Thoracic aorta (tissue), 2 donors: Measurements from ENCODE around the gene GPR108. TPM values are rescaled to one million over a fixed set of nuclear protein-coding genes. Genes with fewer than 3 reads are reported as not detected.

ENCODE experiments used
- ATAC-seq: fragments of 150-250 bp; one replicate; pipeline ENCODE4 v1.8.0; 2017; ENCODE audit warnings: low read depth; ENCODE audit not compliant: insufficient number of reproducible peaks, low FRiP score
- DNase-seq: peaks from one replicate; pipeline ENCODE4 v3.0.0-alpha.2; 2020; ENCODE audit warnings: low spot score
- H3K27ac ChIP-seq, 2 donors: fragments of 200-600 bp; sonication (generic); 1 replicate in 1 of 2; 2 replicates in 1 of 2; pipeline ENCODE4 v1.5.1; 2016; ENCODE audit warnings: mild to moderate bottlenecking in 2 of 2, moderate library complexity in 2 of 2
- H3K27me3 ChIP-seq: fragments of 200-600 bp; sonication (generic); replicated peaks from 2 replicates; pipeline ENCODE4 v1.6.0; 2016; ENCODE audit warnings: mild to moderate bottlenecking; ENCODE audit not compliant: insufficient read depth
- H3K36me3 ChIP-seq: fragments of 200-600 bp; sonication (generic); one replicate; pipeline ENCODE4 v1.5.1; 2016
- H3K4me1 ChIP-seq, 2 donors: fragments of 200-600 bp; sonication (generic); 1 replicate in 1 of 2; 2 replicates in 1 of 2; pipeline versions ENCODE4 v1.5.1 to v1.6.0; 2016; ENCODE audit warnings: low read depth in 2 of 2, mild to moderate bottlenecking in 1 of 2; ENCODE audit not compliant: control insufficient read depth in 1 of 2
- H3K4me3 ChIP-seq: fragments of 200-600 bp; sonication (generic); 2 replicates; pipeline ENCODE4 v1.5.1; 2016; ENCODE audit warnings: mild to moderate bottlenecking
- H3K9me3 ChIP-seq: fragments of 200-600 bp; sonication (generic); 2 replicates; pipeline ENCODE4 v1.5.1; 2016
- total RNA-seq, 2 donors: library from RNA; depleted of rRNA; stranded (reverse); fragments of >200 nt; gene quantifications; one replicate each; pipeline versions ENCODE4 v1.1.0 to v1.2.3, GENCODE V29; 2016
- TF ChIP-seq, protein P1 (sequence below): fragments of 200-600 bp; sonication (generic); IDR thresholded peaks from one replicate; pipeline ENCODE4 v1.5.1; 2019; ENCODE audit warnings: antibody characterized with exemption

Gene GPR108
- total RNA-seq, 2 donors from 2014 or later = 32.2 to 84.2 TPM

DNA sequence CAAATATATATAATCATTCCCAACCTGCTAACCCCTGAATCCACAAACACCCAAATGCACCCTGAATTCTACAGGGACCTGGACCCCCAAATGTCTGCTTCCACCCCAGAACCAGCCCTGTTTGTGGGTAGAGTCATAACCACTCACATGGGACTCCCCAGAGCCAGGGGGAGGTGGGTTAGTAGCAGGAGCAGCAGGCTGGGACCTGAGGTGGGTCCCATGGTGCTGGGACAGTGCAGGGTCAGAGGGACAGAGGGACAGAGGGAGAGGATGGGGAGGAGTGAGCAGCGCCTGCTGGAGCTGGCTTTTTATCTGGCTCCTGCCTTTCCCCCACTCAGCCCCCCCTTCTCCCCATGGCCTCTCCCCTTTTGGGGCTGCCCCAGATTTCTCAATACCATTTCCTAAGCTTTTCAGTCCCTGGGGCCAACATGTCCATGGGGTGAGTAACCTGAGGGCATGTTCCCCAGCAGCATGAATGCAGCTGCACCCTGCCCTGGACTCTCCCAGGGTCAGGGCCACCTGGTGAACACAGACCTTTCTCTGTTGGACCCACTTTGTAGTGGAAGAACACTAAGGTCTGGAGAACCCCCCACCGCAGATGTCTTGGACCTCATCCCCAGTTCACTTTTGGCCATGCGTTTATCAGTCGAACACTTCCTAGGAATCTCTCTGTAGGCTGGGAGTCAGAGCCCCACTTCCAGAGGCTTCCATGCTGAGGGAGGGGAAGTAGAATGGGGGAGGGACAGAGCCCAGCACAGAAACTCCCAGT lies 16.8 kb downstream of the GPR108 start, which contains the start of gene C3:
Gene C3 (minus strand): TSS at position 282 of the 769 bp plus-strand sequence. CDS start 61 bp downstream, at position 221.
- Histone ChIP-seq H3K4me1 (peaks cover 4 to 5% of the 10 kb centered on the region in 2 donors), H3K27ac (no peak within 1 kb of the TSS), H3K9me3 (no peaks in the 10 kb centered on the region), H3K36me3 (no peaks in the 10 kb centered on the region), H3K27me3 (no peaks in the 10 kb centered on the region), H3K4me3 (no peak within 1 kb of the TSS)
- DNase-seq (no peak), ATAC-seq (no peak)
- TF ChIP-seq, protein P1, sequence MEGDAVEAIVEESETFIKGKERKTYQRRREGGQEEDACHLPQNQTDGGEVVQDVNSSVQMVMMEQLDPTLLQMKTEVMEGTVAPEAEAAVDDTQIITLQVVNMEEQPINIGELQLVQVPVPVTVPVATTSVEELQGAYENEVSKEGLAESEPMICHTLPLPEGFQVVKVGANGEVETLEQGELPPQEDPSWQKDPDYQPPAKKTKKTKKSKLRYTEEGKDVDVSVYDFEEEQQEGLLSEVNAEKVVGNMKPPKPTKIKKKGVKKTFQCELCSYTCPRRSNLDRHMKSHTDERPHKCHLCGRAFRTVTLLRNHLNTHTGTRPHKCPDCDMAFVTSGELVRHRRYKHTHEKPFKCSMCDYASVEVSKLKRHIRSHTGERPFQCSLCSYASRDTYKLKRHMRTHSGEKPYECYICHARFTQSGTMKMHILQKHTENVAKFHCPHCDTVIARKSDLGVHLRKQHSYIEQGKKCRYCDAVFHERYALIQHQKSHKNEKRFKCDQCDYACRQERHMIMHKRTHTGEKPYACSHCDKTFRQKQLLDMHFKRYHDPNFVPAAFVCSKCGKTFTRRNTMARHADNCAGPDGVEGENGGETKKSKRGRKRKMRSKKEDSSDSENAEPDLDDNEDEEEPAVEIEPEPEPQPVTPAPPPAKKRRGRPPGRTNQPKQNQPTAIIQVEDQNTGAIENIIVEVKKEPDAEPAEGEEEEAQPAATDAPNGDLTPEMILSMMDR = no peak

DNA sequence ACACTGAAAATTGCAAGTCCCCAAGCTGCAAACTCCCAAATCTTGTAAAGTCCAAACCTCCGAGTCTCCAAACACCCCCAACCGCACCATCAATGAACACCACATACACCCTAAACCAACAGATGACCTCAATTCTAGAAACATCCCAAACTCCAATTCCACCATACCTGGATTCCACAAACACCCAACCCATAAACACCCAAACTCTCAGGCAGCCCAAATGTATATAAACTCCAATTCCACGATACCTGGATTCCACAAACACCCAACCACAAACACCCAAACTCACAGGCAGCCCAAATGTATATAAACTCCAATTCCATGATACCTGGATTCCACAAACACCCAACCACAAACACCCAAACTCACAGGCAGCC lies 17.4 kb downstream of the GPR108 start:
- TF ChIP-seq, protein P1 = no peak
- Histone ChIP-seq H3K4me1 (peaks cover 4 to 5% of the 10 kb centered on the region in 2 donors), H3K36me3 (no peaks in the 10 kb centered on the region), H3K27me3 (no peaks in the 10 kb centered on the region), H3K4me3 (no peak overlapping the region), H3K27ac (no peak overlapping the region), H3K9me3 (no peaks in the 10 kb centered on the region)
- DNase-seq (no peak), ATAC-seq (no peak)

DNA sequence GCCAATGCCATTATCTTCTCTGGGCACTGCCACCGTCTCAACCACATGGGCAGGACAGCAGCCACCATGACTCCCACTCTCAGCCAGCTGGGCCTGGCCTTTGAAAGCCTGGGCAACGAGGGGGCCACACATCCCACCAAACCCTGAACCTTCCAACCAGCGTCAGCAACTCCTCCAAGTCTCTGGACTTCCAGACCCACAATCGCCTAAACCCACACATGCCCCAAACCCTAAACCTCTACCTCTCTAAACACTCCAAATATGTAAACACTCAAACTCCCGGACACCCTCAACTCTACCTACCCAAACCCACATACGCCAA lies 17.9 kb downstream of the GPR108 start:
- TF ChIP-seq, protein P1 = no peak
- DNase-seq = no peak
- ATAC-seq = no peak
- no peaks in the 10 kb centered on the region for H3K36me3 ChIP-seq
- H3K9me3 ChIP-seq = no peaks in the 10 kb centered on the region
- H3K27ac ChIP-seq = no peak overlapping the region
- H3K4me1 ChIP-seq = peaks cover 4 to 5% of the 10 kb centered on the region in 2 donors
- H3K27me3 ChIP-seq = no peaks in the 10 kb centered on the region
- H3K4me3 ChIP-seq = no peak overlapping the region

DNA sequence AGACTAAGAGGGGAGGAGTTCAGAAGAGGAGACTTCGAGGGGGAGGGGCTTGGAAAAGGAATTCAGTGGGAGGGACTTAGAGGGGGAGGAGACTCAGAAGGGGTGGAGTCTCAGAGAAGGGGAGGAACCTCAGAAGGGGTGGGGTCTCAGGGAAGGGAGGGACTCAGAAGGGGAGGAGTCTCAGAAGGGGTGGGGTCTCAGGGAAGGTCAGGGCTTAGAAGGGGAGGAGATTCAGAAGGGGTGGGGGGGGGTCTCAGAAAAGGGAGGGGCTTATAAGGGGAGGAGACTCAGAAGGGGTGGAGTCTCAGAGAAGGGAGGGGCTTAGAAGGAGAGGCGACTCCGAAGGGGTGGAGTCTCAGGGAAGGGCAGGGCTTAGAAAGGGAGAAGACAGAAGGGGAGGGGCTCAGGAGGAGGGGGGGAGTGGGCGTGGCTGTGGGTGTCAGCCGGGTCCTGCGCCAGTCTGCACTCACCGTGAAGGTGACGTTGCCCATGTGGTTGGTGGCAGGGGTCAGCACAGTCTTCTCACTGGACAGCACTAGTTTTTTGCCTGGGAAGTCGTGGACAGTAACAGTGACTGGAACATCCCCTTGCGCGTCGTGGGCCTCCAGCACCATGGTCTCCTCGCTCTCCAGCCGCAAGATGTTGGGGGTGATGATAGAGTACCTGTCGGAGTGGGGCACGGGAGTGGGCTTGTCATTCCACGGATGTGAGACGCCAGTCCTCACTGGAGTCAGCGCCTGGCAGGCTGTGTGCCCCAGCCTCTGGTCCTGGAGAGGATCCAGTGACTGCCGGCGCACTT lies 18.4 kb downstream of the GPR108 start:
- no peak overlapping the region for H3K4me3 ChIP-seq
- H3K36me3 ChIP-seq = no peaks in the 10 kb centered on the region
- H3K9me3 ChIP-seq = no peaks in the 10 kb centered on the region
- ATAC-seq (no peak), DNase-seq (no peak)
- no peaks in the 10 kb centered on the region for H3K27me3 ChIP-seq
- TF ChIP-seq, protein P1 = no peak
- H3K27ac ChIP-seq = no peak overlapping the region
- peaks cover 4 to 5% of the 10 kb centered on the region in 2 donors for H3K4me1 ChIP-seq

DNA sequence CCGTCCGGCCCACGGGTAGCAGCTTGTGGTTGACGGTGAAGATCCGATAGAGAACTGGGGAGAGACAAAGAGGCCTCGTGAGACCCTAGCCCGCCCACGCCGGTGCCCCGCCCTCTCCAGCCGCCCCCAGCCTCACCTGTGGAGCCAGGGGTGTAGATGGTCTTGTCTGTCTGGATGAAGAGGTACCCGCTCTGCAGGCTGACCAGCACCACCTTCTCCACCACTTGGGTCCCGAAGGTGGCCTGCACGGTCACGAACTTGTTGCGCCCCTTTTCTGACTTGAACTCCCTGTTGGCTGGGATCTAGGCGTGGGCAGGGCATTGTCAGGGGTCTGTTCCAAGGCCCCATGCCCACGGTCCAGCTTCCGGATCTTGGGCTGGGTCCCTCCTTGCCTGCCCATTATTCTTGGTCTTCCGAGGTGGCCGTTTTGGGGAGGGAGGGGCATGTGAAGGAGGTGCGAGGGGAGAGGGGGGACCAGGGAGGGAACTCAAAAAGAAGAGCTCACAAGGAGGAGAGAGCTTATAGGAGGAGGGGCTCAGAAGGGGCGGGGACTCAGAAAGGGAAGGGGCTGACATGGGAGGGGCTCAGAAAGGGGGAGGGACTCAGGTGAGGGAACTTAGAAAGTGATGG lies 19.2 kb downstream of the GPR108 start:
- H3K4me1 ChIP-seq = peaks cover 3 to 4% of the 10 kb centered on the region in 2 donors
- DNase-seq (no peak), ATAC-seq (no peak)
- H3K4me3 ChIP-seq = no peak overlapping the region
- H3K27me3 ChIP-seq = no peaks in the 10 kb centered on the region
- TF ChIP-seq, protein P1 = no peak
- H3K27ac ChIP-seq = no peak overlapping the region
- H3K9me3 ChIP-seq = no peaks in the 10 kb centered on the region
- no peaks in the 10 kb centered on the region for H3K36me3 ChIP-seq
